22Rv1 (cell line): Measurements from ENCODE around the gene TBPL2.
"Not testable (repeated sequence)": the region's sequence is repeated elsewhere in the genome, so short reads cannot be mapped to it uniquely, and the experiment has no call there.

Source experiments
- H3K27ac ChIP-seq: fragments of 450-650 bp; 2 replicates; pipeline ENCODE4 v1.5.1; 2017
- ZFX ChIP-seq: fragments of 450-650 bp; IDR thresholded peaks from 2 replicates; pipeline ENCODE4 v1.6.1; 2017; ENCODE audit warnings: antibody characterized with exemption, borderline replicate concordance
- TF ChIP-seq, protein P1 (sequence below): fragments of 450-650 bp; IDR thresholded peaks from 2 replicates; pipeline ENCODE4 v1.5.1; 2017; ENCODE audit warnings: mild to moderate bottlenecking

Gene TBPL2

DNA sequence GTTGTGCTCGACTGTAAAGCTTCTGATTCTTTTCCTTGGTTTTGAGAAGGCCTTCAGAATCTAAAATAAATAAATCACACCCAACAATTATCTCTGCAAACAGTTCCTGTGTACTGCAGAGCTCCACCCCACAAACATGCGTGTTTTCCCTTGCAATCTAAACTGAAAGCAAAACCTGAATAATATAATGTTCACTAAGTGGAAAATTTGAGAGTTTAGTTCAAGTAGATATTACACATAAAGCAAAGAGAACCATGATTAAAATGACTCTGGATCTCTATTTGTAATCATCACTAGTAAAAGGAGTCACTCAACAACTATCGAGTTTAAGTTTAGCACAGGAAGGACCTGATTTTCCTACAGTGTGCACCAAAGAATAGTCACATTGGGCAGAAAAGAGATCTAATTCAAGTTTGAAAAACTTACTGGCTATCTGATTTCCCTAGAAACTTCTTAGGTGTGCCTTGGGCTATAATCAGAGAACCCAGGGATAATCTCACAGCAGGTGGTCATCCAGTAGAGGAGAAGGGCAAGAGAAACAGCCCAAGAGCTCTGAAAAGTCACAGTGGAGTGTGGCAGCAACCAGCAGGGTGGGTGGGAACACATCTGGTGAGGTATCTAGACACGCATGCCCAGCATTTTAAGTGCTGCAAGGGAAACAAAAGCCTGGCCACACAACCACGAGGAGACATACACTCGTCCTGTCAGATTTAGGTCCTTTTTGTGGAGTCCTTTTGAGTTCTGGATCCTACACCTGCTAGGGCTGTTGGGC lies 54.2 kb downstream of the TBPL2 start:
- H3K27ac ChIP-seq, result no peak overlapping the region
- TF ChIP-seq ZFX, result no peak
- TF ChIP-seq, protein P1, sequence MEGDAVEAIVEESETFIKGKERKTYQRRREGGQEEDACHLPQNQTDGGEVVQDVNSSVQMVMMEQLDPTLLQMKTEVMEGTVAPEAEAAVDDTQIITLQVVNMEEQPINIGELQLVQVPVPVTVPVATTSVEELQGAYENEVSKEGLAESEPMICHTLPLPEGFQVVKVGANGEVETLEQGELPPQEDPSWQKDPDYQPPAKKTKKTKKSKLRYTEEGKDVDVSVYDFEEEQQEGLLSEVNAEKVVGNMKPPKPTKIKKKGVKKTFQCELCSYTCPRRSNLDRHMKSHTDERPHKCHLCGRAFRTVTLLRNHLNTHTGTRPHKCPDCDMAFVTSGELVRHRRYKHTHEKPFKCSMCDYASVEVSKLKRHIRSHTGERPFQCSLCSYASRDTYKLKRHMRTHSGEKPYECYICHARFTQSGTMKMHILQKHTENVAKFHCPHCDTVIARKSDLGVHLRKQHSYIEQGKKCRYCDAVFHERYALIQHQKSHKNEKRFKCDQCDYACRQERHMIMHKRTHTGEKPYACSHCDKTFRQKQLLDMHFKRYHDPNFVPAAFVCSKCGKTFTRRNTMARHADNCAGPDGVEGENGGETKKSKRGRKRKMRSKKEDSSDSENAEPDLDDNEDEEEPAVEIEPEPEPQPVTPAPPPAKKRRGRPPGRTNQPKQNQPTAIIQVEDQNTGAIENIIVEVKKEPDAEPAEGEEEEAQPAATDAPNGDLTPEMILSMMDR, result no peak

DNA sequence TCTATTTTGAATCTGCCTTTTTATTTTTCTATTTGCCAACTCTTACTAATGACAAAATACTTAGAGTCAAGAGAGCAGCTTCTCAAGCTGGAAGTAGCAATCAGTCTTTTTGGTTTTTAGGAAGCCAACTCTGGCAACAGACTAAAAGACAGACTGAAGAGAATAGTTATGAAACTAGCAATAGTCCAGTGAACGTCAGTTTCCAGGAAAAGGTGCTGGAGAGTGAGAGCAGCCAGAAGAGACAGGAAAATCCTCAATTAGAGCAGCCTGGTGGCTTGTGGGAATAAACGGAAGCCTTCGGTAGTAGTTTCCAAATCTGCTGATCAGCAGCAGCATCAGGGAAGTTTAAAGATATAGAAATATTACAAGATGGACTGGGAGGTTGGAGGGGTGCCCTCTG lies 55.9 kb downstream of the TBPL2 start:
- TF ChIP-seq, protein P1, result no peak
- no peak for TF ChIP-seq ZFX
- no peak overlapping the region for H3K27ac ChIP-seq

DNA sequence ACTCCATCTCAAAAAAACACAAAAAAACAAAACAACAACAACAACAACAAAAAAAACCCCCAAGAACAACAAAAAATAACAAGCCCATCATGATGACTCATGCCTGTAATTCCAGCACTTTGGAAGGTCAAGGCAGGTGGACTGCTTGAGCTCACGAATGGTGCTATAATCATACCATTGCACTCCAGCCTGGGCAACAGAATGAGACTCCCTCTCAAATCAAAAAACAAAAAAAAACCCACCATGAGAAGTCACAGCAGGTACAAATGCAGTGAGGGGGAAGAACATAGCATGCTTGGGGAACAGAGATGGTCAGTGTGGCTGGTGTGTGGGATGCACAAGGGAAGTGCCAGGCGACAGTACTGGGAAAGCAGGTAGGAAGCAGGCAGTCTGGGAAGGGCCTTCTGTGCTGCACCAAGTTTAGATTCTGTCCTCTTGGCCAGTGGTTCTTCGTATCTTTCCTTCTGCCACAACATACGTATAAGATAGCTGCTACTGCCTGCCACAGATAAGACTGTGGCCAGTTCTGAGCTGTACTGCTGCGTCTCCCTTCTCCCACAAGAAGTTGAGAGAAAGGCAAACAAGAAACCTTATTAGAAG lies 56.8 kb downstream of the TBPL2 start:
- H3K27ac ChIP-seq, result no peak overlapping the region
- TF ChIP-seq, protein P1, result no peak

DNA sequence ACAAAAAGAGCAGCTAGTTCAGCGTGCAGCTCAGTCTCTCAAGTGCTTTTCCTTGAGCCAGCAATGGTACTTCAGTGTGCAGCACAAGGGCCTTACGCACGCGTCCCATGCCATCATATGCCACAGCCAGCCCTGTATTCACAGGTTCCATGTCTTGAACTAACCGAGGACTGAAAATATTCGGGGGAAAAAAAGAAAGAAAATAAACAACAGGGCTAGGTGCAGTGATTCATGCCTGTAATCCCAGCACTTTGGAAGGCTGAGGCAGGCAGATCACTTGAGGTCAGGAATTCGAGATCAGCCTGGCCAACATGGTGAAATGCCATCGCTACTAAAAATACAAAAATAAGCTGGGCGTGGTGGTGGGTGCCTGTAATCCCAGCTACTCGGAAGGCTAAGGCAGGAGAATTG lies 57.4 kb downstream of the TBPL2 start:
- not testable (repeated sequence) for H3K27ac ChIP-seq

DNA sequence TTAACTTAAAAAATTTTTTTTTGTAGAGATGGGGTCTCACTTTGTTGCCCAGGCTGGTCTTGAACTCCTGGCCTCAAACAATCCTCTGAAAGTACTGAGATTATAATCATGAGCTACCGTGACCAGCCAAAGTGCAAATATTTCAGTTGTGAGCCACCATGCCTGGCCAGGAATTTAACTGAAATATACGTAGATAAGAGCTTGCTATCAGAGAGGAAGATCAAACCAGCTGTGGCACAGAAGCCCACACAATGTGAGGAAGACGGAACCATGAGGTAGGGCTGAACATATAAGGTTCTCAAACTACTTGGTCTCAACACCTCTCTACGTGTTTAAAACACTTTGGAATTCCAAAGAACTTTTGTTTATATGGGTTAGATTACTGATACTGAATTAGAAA lies 57.9 kb downstream of the TBPL2 start:
- TF ChIP-seq, protein P1, result no peak
- no peak for TF ChIP-seq ZFX
- H3K27ac ChIP-seq, result no peak overlapping the region

DNA sequence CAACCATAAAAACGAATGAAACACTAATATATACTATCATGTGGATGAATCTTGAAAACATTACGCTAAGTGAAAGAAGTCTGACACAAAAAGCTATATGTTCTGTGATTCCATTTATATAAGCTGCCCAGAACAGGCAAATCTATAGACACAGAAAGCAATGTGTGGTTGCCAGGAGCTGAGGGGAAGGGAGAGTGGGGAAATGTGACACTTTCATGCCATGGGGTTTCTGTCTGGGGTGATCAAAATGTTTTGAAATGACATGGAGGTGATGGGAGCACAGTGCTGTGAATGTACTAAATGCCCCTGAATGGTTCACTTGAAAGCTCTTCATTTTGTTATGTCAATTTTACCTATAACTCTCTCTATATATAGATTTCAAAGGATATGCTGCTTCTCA lies 58.9 kb downstream of the TBPL2 start:
- TF ChIP-seq, protein P1, result no peak
- TF ChIP-seq ZFX, result no peak
- no peak overlapping the region for H3K27ac ChIP-seq

DNA sequence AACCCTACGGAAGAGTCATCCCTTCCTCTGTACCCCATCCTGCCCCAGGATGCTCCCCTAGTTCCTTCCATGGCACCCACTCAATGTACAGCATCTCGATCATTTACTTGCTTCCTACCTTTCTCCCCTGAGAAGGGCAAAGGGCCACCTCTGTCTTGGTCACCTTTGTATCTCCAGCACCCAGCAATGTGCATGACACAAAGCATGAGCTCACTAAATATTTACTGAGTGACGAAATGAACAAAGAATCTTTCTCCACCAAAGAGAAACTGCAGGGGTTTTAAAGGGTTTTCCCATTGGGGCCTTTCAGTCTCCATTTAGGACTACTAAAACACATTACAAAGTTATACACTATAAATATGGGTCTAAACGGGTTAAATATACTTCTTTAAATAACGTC lies 59.4 kb downstream of the TBPL2 start:
- TF ChIP-seq ZFX, result no peak
- TF ChIP-seq, protein P1, result no peak
- H3K27ac ChIP-seq, result no peak overlapping the region
